Activated effector memory CD4-positive, alpha-beta T cell treated with anti-CD3 and anti-CD28 coated beads, Interleukin-2, amount 50 U/mL, for 16 hours (primary cell): ENCODE results near the gene BLVRB.
"Not testable (repeated sequence)": the region's sequence is repeated elsewhere in the genome, so short reads cannot be mapped to it uniquely, and the experiment has no call there.

ENCODE experiments used
- DNase-seq: peaks from one replicate; pipeline ENCODE4 v3.0.0-alpha.2; 2020

The BLVRB gene

GRCh38 chr19:40446263-40446784, 19.2 kb downstream of the BLVRB start:
- no peak for DNase-seq

GRCh38 chr19:40445780-40446262, 19.7 kb downstream of the BLVRB start:
- no peak for DNase-seq

GRCh38 chr19:40444825-40445312, 20.7 kb downstream of the BLVRB start:
- DNase-seq, result no peak

GRCh38 chr19:40444000-40444824, 21.3 kb downstream of the BLVRB start, which contains the start of gene SERTAD3:
SERTAD3 (minus strand) TSS chr19:40444335; CDS start chr19:40442080, 2,255 bp downstream.
- peak; percentile 99 for DNase-seq

GRCh38 chr19:40443131-40443999, 22.2 kb downstream of the BLVRB start:
- peak; percentile 100 for DNase-seq

GRCh38 chr19:40442328-40443130, 23.0 kb downstream of the BLVRB start:
- peak; percentile 65 for DNase-seq

GRCh38 chr19:40441719-40442253, 23.8 kb downstream of the BLVRB start:
- DNase-seq, result no peak

- DNase-seq, result no peak
These were observed 27.3 kb downstream of the BLVRB start for GRCh38 chr19:40438284-40438683.

- peak; percentile 84 for DNase-seq
These were observed 31.9 kb downstream of the BLVRB start for GRCh38 chr19:40433391-40434216.

GRCh38 chr19:40432760-40433159, 32.8 kb downstream of the BLVRB start:
- not testable (repeated sequence) for DNase-seq

GRCh38 chr19:40431698-40432097, 33.8 kb downstream of the BLVRB start:
- DNase-seq, result no peak

GRCh38 chr19:40430242-40430641, 35.3 kb downstream of the BLVRB start:
- DNase-seq, result not testable (repeated sequence)

GRCh38 chr19:40428197-40428596, 37.3 kb downstream of the BLVRB start:
- DNase-seq, result not testable (repeated sequence)

GRCh38 chr19:40425450-40426287, 39.9 kb downstream of the BLVRB start, which contains the start of gene SERTAD1:
SERTAD1 (minus strand) TSS chr19:40425992; CDS start chr19:40423546, 2,446 bp downstream.
- DNase-seq, result peak; percentile 100

- peak; percentile 64 for DNase-seq
These were observed 40.7 kb downstream of the BLVRB start for GRCh38 chr19:40424637-40425449.

- DNase-seq, result no peak
These were observed 41.6 kb downstream of the BLVRB start for GRCh38 chr19:40423938-40424337.

GRCh38 chr19:40422748-40423566, 42.6 kb downstream of the BLVRB start:
- no peak for DNase-seq
